PC-3 (cell line): Measurements from ENCODE around the gene RXFP1. TPM values are rescaled to one million over a fixed set of nuclear protein-coding genes. Genes with fewer than 3 reads are reported as not detected.

Experiments used
- ATAC-seq: fragments of 200-7000 bp; cut with Tn5 transposase; 2 replicates; pipeline ENCODE4 v1.9.1; 2020; ENCODE audit warnings: mild to moderate bottlenecking, moderate library complexity
- BruUV-seq: library from RNA; stranded (reverse); fragments of 400-500 nt; replicated peaks from 2 replicates; lab custom pipeline; 2021; lab: Mats Ljungman, UMichigan
- CTCF ChIA-PET: fragments of 300-600 bp; sonication (Branson Sonifier 250); formaldehyde crosslinking; loops from one replicate; lab custom pipeline; 2022; ENCODE audit warnings: antibody characterized with exemption; lab: Charles Lee
- POLR2A ChIA-PET: fragments of 300-600 bp; sonication (Branson Sonifier 250); formaldehyde crosslinking; loops from one replicate; lab custom pipeline; 2022; ENCODE audit warnings: antibody characterized with exemption; ENCODE audit not compliant: unreplicated experiment; lab: Charles Lee
- DNase-seq: peaks from one replicate; pipeline ENCODE4 v3.0.0-alpha.2; 2015
- H2AFZ ChIP-seq: fragments of 300-600 bp; sonication (generic); 2 replicates; pipeline ENCODE4 v1.6.0; 2016; ENCODE audit warnings: antibody characterized with exemption, low read length
- H3F3A ChIP-seq: fragments of 300-600 bp; sonication (generic); one replicate; pipeline ENCODE4 v1.6.0; 2017; ENCODE audit warnings: antibody characterized with exemption, low read length, control low read depth, mild to moderate bottlenecking; ENCODE audit not compliant: unreplicated experiment
- H3K27ac ChIP-seq: fragments of 300-600 bp; sonication (generic); 2 replicates; pipeline ENCODE4 v1.5.1; 2016; ENCODE audit warnings: mild to moderate bottlenecking, low read length
- H3K27me3 ChIP-seq: fragments of 300-600 bp; sonication (generic); 2 replicates; pipeline ENCODE4 v1.6.1; 2016; ENCODE audit warnings: low read length, mixed read lengths
- H3K36me3 ChIP-seq: fragments of 300-600 bp; sonication (generic); 2 replicates; pipeline ENCODE4 v1.6.1; 2016; ENCODE audit warnings: low read depth, mixed run types, low read length, mixed read lengths
- H3K4me1 ChIP-seq: fragments of 300-600 bp; sonication (generic); 2 replicates; pipeline ENCODE4 v1.5.1; 2016; ENCODE audit warnings: low read length; ENCODE audit not compliant: insufficient read depth
- H3K4me2 ChIP-seq: fragments of 300-600 bp; sonication (generic); 2 replicates; pipeline ENCODE4 v1.6.0; 2016; ENCODE audit warnings: low read length
- H3K4me3 ChIP-seq: fragments of 300-600 bp; sonication (generic); 2 replicates; pipeline ENCODE4 v1.5.1; 2016; ENCODE audit warnings: mild to moderate bottlenecking, low read length, mixed read lengths
- H3K79me2 ChIP-seq: fragments of 300-600 bp; sonication (generic); 2 replicates; pipeline ENCODE4 v1.6.1; 2017; ENCODE audit warnings: low read length, mixed read lengths
- H3K9ac ChIP-seq: fragments of 300-600 bp; sonication (generic); 2 replicates; pipeline ENCODE4 v1.6.0; 2016; ENCODE audit warnings: mild to moderate bottlenecking, low read length
- H3K9me2 ChIP-seq: fragments of 300-600 bp; sonication (generic); replicated peaks from 2 replicates; pipeline ENCODE4 v1.6.1; 2016; ENCODE audit warnings: mixed run types, low read length, mixed read lengths
- H3K9me3 ChIP-seq: fragments of 300-600 bp; sonication (generic); 2 replicates; pipeline ENCODE4 v1.6.1; 2016; ENCODE audit warnings: low read length, mixed read lengths
- H4K20me1 ChIP-seq: fragments of 300-600 bp; sonication (generic); 2 replicates; pipeline ENCODE4 v1.6.1; 2016; ENCODE audit warnings: low read length, mixed read lengths
- EZH2 ChIP-seq: fragments of 300-600 bp; sonication (generic); IDR thresholded peaks from one replicate; pipeline ENCODE4 v1.6.1; 2017; ENCODE audit warnings: antibody characterized with exemption, mild to moderate bottlenecking, low read length; ENCODE audit not compliant: unreplicated experiment
- EZH2phosphoT487 ChIP-seq: fragments of 300-600 bp; sonication (generic); IDR thresholded peaks from 2 replicates; pipeline ENCODE4 v1.6.1; 2018; ENCODE audit warnings: mild to moderate bottlenecking, antibody characterized with exemption, low read length, borderline replicate concordance
- intact Hi-C: fragments of 100-400 bp; cut with micrococcal nuclease; formaldehyde crosslinking; loops from 2 replicates; pipeline ENCODE4 v1.9.0; 2023
- total RNA-seq: library from RNA; depleted of rRNA; stranded (reverse); fragments of >200 nt; gene quantifications from 2 replicates; pipeline ENCODE4 v1.2.3, GENCODE V29; 2014
- TF ChIP-seq, protein P1 (sequence below): fragments of 300-600 bp; sonication (generic); conservative IDR thresholded peaks from 2 replicates; pipeline ENCODE4 v1.5.1; 2017; ENCODE audit warnings: antibody characterized with exemption, low read depth, mild to moderate bottlenecking, low read length

RXFP1 gene
- total RNA-seq, 1 experiment from 2014 or later, result not detected

GRCh38 chr4:158586881-158587280 lies 65.2 kb downstream of the RXFP1 start:
- Histone ChIP-seq H3K4me2 (no peak overlapping the region), H3K9me3 (no peaks in the 10 kb centered on the region), H3K79me2 (no peaks in the 10 kb centered on the region), H3K36me3 (no peaks in the 10 kb centered on the region), H3K9me2 (no peaks in the 10 kb centered on the region), H3F3A (no peaks in the 10 kb centered on the region), H3K27me3 (no peaks in the 10 kb centered on the region), H3K4me3 (no peak overlapping the region), H3K27ac (no peak overlapping the region), H3K4me1 (no peaks in the 10 kb centered on the region), H4K20me1 (no peaks in the 10 kb centered on the region), H2AFZ (no peak overlapping the region), H3K9ac (no peak overlapping the region)
- TF ChIP-seq, protein P1, sequence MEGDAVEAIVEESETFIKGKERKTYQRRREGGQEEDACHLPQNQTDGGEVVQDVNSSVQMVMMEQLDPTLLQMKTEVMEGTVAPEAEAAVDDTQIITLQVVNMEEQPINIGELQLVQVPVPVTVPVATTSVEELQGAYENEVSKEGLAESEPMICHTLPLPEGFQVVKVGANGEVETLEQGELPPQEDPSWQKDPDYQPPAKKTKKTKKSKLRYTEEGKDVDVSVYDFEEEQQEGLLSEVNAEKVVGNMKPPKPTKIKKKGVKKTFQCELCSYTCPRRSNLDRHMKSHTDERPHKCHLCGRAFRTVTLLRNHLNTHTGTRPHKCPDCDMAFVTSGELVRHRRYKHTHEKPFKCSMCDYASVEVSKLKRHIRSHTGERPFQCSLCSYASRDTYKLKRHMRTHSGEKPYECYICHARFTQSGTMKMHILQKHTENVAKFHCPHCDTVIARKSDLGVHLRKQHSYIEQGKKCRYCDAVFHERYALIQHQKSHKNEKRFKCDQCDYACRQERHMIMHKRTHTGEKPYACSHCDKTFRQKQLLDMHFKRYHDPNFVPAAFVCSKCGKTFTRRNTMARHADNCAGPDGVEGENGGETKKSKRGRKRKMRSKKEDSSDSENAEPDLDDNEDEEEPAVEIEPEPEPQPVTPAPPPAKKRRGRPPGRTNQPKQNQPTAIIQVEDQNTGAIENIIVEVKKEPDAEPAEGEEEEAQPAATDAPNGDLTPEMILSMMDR, result no peak
- TF ChIP-seq EZH2phosphoT487, result no peak
- no peak for TF ChIP-seq EZH2
- ATAC-seq, result no peak
- no peak for DNase-seq
- BruUV-seq, result no TSS peak
- ChIA-PET CTCF (no interaction called here), POLR2A (no interaction called here)
- intact Hi-C loops, result no loop called here

DNA sequence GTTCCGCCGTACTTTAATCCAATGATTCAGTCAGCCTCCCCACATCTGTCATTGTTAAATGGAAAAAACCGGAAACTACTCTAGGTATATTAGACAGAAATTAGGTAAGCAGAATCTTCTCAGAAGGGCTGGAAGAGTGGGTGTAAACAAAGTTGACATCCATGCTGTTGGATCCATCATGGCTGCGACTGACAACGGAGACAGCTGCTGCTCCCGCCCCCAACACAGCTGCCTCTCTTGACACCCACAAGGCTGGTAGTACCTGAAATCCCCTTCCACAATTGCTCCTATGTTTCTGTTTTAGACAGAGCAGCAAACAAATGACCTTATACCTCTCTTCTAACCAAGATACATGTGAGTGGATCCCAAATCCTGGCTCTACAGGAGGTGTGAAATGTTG lies 66.6 kb downstream of the RXFP1 start:
- Histone ChIP-seq H3K27me3 (no peaks in the 10 kb centered on the region), H4K20me1 (no peaks in the 10 kb centered on the region), H3K79me2 (no peaks in the 10 kb centered on the region), H2AFZ (0 out of 2 replicates have a peak overlapping the region, but pooled peaks have one; percentile 10), H3K9ac (no peak overlapping the region), H3K36me3 (no peaks in the 10 kb centered on the region), H3K9me3 (no peaks in the 10 kb centered on the region), H3F3A (no peaks in the 10 kb centered on the region), H3K4me2 (no peak overlapping the region), H3K4me3 (no peak overlapping the region), H3K27ac (no peak overlapping the region), H3K4me1 (no peaks in the 10 kb centered on the region), H3K9me2 (no peaks in the 10 kb centered on the region)
- CTCF ChIA-PET, result no interaction called here
- intact Hi-C loops, result no loop called here
- ATAC-seq (no peak), DNase-seq (no peak)
- no peak for TF ChIP-seq EZH2phosphoT487
- TF ChIP-seq EZH2, result no peak
- TF ChIP-seq, protein P1, result no peak
- POLR2A ChIA-PET, result no interaction called here
- BruUV-seq, result no TSS peak

GRCh38 chr4:158588777-158589176 lies 67.1 kb downstream of the RXFP1 start:
- H2AFZ ChIP-seq, result 0 out of 2 replicates have a peak overlapping the region, but pooled peaks have one; percentile 10
- ATAC-seq (no peak), DNase-seq (peak; percentile 29)
- intact Hi-C loops, result no loop called here
- CTCF ChIA-PET, result no interaction called here
- no peak overlapping the region for H3K4me2 ChIP-seq
- H3K9ac ChIP-seq, result no peak overlapping the region
- H3K36me3 ChIP-seq, result no peaks in the 10 kb centered on the region
- no peaks in the 10 kb centered on the region for H3K79me2 ChIP-seq
- no peaks in the 10 kb centered on the region for H3F3A ChIP-seq
- H3K9me3 ChIP-seq, result no peaks in the 10 kb centered on the region
- H3K4me1 ChIP-seq, result no peaks in the 10 kb centered on the region
- no peak overlapping the region for H3K4me3 ChIP-seq
- H3K27me3 ChIP-seq, result no peaks in the 10 kb centered on the region
- no peaks in the 10 kb centered on the region for H3K9me2 ChIP-seq
- H3K27ac ChIP-seq, result no peak overlapping the region
- no TSS peak for BruUV-seq
- no peaks in the 10 kb centered on the region for H4K20me1 ChIP-seq
- POLR2A ChIA-PET, result no interaction called here
- TF ChIP-seq EZH2 (no peak), EZH2phosphoT487 (no peak)
- TF ChIP-seq, protein P1, result no peak
